ENCODE results near the gene SMARCD1.

SMARCD1 gene

GRCh38 chr12:50120953-50121352 is 35.8 kb downstream of the SMARCD1 start:
- H3K9me3 ChIP-seq: no peaks in the 10 kb centered on the region
- no peaks in the 10 kb centered on the region for H3K27me3 ChIP-seq
- peaks cover 40% of the 10 kb centered on the region for H3K36me3 ChIP-seq
- H3K4me3 ChIP-seq (ENCODE audit: low read depth, low read length): no peak overlapping the region
- no peaks in the 10 kb centered on the region for H3K4me1 ChIP-seq
- no peak for TF ChIP-seq CTCF (IDR thresholded peaks at IDR 0.05; ENCODE audit: low read depth, low read length)
- DNase-seq: no peak

GRCh38 chr12:50121641-50122040 is 36.5 kb downstream of the SMARCD1 start:
- Histone ChIP-seq H3K27me3 (no peaks in the 10 kb centered on the region), H3K4me3 (ENCODE audit: low read depth, low read length) (no peak overlapping the region), H3K36me3 (peaks cover 41% of the 10 kb centered on the region), H3K4me1 (no peaks in the 10 kb centered on the region), H3K9me3 (no peaks in the 10 kb centered on the region)
- TF ChIP-seq CTCF (IDR thresholded peaks at IDR 0.05; ENCODE audit: low read depth, low read length): no peak
- no peak for DNase-seq

- DNase-seq: no peak
- H3K4me1 ChIP-seq: no peaks in the 10 kb centered on the region
- H3K9me3 ChIP-seq: no peaks in the 10 kb centered on the region
- H3K4me3 ChIP-seq (ENCODE audit: low read depth, low read length): no peak overlapping the region
- H3K27me3 ChIP-seq: no peaks in the 10 kb centered on the region
- no peak for TF ChIP-seq CTCF (IDR thresholded peaks at IDR 0.05; ENCODE audit: low read depth, low read length)
- H3K36me3 ChIP-seq: peaks cover 52% of the 10 kb centered on the region
These were observed 38.1 kb downstream of the SMARCD1 start for GRCh38 chr12:50123203-50123602.

- H3K4me3 ChIP-seq (ENCODE audit: low read depth, low read length): no peak overlapping the region
- TF ChIP-seq CTCF (IDR thresholded peaks at IDR 0.05; ENCODE audit: low read depth, low read length): no peak
- no peaks in the 10 kb centered on the region for H3K27me3 ChIP-seq
- peaks cover 13% of the 10 kb centered on the region for H3K4me1 ChIP-seq
- peaks cover 28% of the 10 kb centered on the region for H3K36me3 ChIP-seq
- no peaks in the 10 kb centered on the region for H3K9me3 ChIP-seq
- no peak for DNase-seq
These were observed 42.4 kb downstream of the SMARCD1 start for GRCh38 chr12:50127546-50127945.

- Histone ChIP-seq H3K27me3 (no peaks in the 10 kb centered on the region), H3K36me3 (peaks cover 38% of the 10 kb centered on the region), H3K9me3 (no peaks in the 10 kb centered on the region), H3K4me3 (ENCODE audit: low read depth, low read length) (no peak overlapping the region), H3K4me1 (peaks cover 13% of the 10 kb centered on the region)
- no peak for TF ChIP-seq CTCF (IDR thresholded peaks at IDR 0.05; ENCODE audit: low read depth, low read length)
- no peak for DNase-seq
These were observed 44.1 kb downstream of the SMARCD1 start for GRCh38 chr12:50129290-50129689.

- peaks cover 13% of the 10 kb centered on the region for H3K4me1 ChIP-seq
- H3K9me3 ChIP-seq: no peaks in the 10 kb centered on the region
- peak; percentile 77 for TF ChIP-seq CTCF (IDR thresholded peaks at IDR 0.05; ENCODE audit: low read depth, low read length)
- H3K4me3 ChIP-seq (ENCODE audit: low read depth, low read length): no peak overlapping the region
- H3K36me3 ChIP-seq: peaks cover 38% of the 10 kb centered on the region
- DNase-seq: no peak
- no peaks in the 10 kb centered on the region for H3K27me3 ChIP-seq
These were observed 47.5 kb downstream of the SMARCD1 start for GRCh38 chr12:50132505-50133135.
